Measurements from ENCODE around the gene PLCB1. TPM values are rescaled to one million over a fixed set of nuclear protein-coding genes. Genes with fewer than 3 reads are reported as not detected.
A peak's percentile ranks its signal among the peaks of the same experiment; 100 is the strongest.

Gene PLCB1
- total RNA-seq, 1 donor from 2014 or later = 6.3 TPM

DNA sequence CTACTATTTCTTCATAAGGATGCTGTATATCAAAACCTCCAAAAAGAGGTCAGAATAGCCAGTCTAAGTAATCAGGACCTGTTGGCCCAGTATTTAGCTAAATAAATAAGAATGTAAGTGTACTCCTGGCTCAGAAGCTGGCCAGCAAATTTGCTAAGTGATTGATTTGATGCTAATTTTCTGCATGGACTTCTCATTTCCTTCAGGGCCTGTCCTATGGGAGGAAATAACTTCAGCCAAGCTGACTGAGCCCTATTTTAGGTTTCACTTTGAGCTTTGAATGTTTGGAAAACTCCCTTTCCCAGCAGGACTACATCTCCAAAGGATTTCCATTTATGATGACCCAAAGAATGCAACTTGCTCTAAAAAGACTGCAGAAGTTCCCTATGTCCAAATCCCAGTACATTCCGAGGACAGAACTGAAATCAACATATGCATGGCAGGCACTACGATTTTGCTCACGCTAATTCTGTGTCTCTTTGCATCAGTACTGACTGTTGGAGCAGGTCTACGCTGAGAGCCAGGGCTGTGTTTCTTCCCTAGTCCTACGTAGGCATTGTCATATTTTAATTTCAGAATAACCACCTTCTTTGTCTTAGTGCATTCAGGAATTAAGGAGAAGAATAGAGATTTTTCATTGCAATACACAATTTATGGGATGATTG lies 495.4 kb downstream of the PLCB1 start:
- intact Hi-C loops (cut with DNase I) = no loop called here
- ATAC-seq (no peak), DNase-seq (no peak)
- Histone ChIP-seq H3K27ac (peak overlapping the region; percentile 26), H3K36me3 (no peaks in the 10 kb centered on the region), H3K4me3 (peak overlapping the region; percentile 4), H3K4me1 (no peaks in the 10 kb centered on the region), H3K27me3 (ENCODE audit: low read depth) (no peaks in the 10 kb centered on the region), H3K9me3 (no peaks in the 10 kb centered on the region)
- TF ChIP-seq, protein P1, sequence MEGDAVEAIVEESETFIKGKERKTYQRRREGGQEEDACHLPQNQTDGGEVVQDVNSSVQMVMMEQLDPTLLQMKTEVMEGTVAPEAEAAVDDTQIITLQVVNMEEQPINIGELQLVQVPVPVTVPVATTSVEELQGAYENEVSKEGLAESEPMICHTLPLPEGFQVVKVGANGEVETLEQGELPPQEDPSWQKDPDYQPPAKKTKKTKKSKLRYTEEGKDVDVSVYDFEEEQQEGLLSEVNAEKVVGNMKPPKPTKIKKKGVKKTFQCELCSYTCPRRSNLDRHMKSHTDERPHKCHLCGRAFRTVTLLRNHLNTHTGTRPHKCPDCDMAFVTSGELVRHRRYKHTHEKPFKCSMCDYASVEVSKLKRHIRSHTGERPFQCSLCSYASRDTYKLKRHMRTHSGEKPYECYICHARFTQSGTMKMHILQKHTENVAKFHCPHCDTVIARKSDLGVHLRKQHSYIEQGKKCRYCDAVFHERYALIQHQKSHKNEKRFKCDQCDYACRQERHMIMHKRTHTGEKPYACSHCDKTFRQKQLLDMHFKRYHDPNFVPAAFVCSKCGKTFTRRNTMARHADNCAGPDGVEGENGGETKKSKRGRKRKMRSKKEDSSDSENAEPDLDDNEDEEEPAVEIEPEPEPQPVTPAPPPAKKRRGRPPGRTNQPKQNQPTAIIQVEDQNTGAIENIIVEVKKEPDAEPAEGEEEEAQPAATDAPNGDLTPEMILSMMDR (IDR thresholded peaks at IDR 0.05) = no peak

DNA sequence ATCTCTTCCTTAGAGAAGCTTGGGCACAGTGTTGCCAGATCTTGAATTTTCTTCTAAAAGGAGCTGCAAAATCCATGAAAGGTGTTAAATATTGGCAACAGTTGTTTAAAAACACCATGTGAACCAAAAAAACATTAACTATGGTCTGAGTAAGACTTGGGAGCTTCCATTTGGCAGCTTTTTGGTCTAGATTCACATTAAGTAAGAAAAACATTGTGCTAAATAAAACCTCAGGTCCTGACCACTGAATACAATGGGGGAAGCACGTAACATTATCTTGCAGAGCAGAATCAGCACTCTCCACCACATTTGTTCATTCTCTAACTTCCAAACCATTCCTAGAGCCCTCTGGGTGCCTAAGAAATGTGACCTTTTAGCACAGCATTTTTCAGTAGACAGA lies 499.2 kb downstream of the PLCB1 start:
- intact Hi-C loops (cut with DNase I) = no loop called here
- Histone ChIP-seq H3K27ac (no peak overlapping the region), H3K4me1 (no peaks in the 10 kb centered on the region), H3K4me3 (no peak overlapping the region), H3K9me3 (no peaks in the 10 kb centered on the region), H3K27me3 (ENCODE audit: low read depth) (no peaks in the 10 kb centered on the region), H3K36me3 (no peaks in the 10 kb centered on the region)
- TF ChIP-seq, protein P1 (IDR thresholded peaks at IDR 0.05) = no peak
- ATAC-seq (no peak), DNase-seq (no peak)

DNA sequence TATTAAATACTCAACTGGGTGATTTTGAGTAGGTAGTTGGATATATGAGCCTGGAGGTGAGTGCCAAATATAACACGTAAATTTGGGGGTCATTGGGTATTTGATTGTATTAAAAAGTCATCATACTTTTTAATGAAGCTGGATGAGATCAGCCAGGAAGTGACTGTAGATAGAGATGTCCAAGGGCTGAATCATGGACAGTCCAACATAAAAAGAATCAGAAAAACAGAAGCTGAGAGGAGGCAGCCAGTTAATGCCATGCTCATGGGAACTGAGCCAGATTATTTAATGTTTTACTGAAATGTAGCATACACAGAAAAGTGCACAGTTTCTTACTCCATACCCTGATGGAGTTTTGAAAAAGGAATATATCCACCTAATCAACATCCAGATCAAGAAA lies 501.3 kb downstream of the PLCB1 start:
- TF ChIP-seq, protein P1 (IDR thresholded peaks at IDR 0.05) = no peak
- ATAC-seq = no peak
- Histone ChIP-seq H3K9me3 (no peaks in the 10 kb centered on the region), H3K4me1 (no peaks in the 10 kb centered on the region), H3K4me3 (no peak overlapping the region), H3K27ac (no peak overlapping the region), H3K27me3 (ENCODE audit: low read depth) (no peaks in the 10 kb centered on the region), H3K36me3 (no peaks in the 10 kb centered on the region)
- intact Hi-C loops (cut with DNase I) = no loop called here
- DNase-seq = no peak

DNA sequence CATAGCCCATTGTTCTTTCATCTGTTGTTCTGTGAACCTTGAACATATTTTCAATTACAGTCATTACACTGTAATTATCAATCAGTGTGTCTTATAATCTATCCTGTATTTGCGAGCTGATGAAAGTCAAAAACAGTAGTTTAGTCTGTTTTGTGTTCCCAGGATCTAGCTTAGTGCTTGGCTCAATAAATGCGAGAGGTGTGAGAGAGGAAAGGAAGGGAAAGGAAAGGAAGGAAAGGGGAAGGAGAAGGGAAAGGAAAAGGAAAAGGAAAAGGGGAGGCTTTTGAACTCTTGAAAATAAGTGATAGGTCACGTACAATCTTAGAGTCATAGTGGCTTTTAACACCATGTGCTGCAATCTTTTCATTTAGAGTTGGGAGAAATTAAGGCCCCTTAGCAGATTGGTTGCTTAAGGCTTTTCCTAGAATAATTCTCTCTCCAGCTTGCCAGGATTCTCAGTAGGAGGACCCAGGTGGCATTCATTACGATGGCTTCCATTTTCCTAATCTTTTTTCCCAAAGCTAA lies 503.0 kb downstream of the PLCB1 start:
- H3K9me3 ChIP-seq = no peaks in the 10 kb centered on the region
- DNase-seq (no peak), ATAC-seq (no peak)
- no peak overlapping the region for H3K27ac ChIP-seq
- no peaks in the 10 kb centered on the region for H3K27me3 ChIP-seq (ENCODE audit: low read depth)
- no peaks in the 10 kb centered on the region for H3K4me1 ChIP-seq
- no peak overlapping the region for H3K4me3 ChIP-seq
- TF ChIP-seq, protein P1 (IDR thresholded peaks at IDR 0.05) = no peak
- intact Hi-C loops (cut with DNase I) = no loop called here
- H3K36me3 ChIP-seq = no peaks in the 10 kb centered on the region

DNA sequence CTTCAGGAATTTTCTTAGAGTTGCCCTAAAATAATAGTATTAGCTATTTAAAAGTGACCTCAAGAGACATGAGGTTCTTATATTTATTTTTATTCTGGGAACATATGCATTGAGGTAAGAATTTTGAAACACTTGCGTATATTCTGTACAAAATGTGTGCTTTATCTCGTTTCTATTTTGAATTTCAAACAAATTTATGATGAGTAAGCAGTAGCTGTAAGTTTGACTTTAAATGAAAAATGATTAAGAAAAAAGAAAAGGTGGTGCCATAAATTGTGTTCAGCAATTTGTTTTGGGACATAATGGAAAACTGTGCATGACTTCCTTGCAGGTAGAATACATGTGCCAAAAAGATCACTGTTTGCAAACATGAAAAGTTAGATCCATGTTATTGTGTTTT lies 503.8 kb downstream of the PLCB1 start:
- H3K27me3 ChIP-seq (ENCODE audit: low read depth) = no peaks in the 10 kb centered on the region
- intact Hi-C loops (cut with DNase I) = no loop called here
- H3K27ac ChIP-seq = no peak overlapping the region
- H3K36me3 ChIP-seq = no peaks in the 10 kb centered on the region
- ATAC-seq (no peak), DNase-seq (no peak)
- TF ChIP-seq, protein P1 (IDR thresholded peaks at IDR 0.05) = no peak
- no peak overlapping the region for H3K4me3 ChIP-seq
- no peaks in the 10 kb centered on the region for H3K9me3 ChIP-seq
- H3K4me1 ChIP-seq = no peaks in the 10 kb centered on the region
